ENCODE data around the gene C8B. TPM values are rescaled to one million over a fixed set of nuclear protein-coding genes. Genes with fewer than 3 reads are reported as not detected.

The C8B gene
- polyA plus RNA-seq, 1 donor: 0.06 TPM

- Histone ChIP-seq H3K27me3 (ENCODE audit: control insufficient read depth, insufficient read depth, low read length) (no peaks in the 10 kb centered on the region), H3K4me3 (ENCODE audit: low read length) (no peak overlapping the region), H3K36me3 (ENCODE audit: control insufficient read depth, insufficient read depth, low read length) (no peaks in the 10 kb centered on the region), H3K4me1 (ENCODE audit: control insufficient read depth, insufficient read depth, low read length) (peaks cover 7% of the 10 kb centered on the region), H3K9me3 (ENCODE audit: control insufficient read depth, low read depth, low read length) (no peaks in the 10 kb centered on the region), H3K27ac (ENCODE audit: low read length) (no peak overlapping the region)
- DNase-seq: no peak
- no CpG with 5 or more reads among the region's 1 CpG for WGBS (ENCODE audit: insufficient coverage, low lambda C conversion rate)
Observed at GRCh38 chr1:56921479-56921878, 44.3 kb downstream of the C8B start.

GRCh38 chr1:56920591-56921001, 45.2 kb downstream of the C8B start:
- Histone ChIP-seq H3K27ac (ENCODE audit: low read length) (no peak overlapping the region), H3K36me3 (ENCODE audit: control insufficient read depth, insufficient read depth, low read length) (no peaks in the 10 kb centered on the region), H3K4me3 (ENCODE audit: low read length) (no peak overlapping the region), H3K27me3 (ENCODE audit: control insufficient read depth, insufficient read depth, low read length) (no peaks in the 10 kb centered on the region), H3K9me3 (ENCODE audit: control insufficient read depth, low read depth, low read length) (no peaks in the 10 kb centered on the region), H3K4me1 (ENCODE audit: control insufficient read depth, insufficient read depth, low read length) (peaks cover 7% of the 10 kb centered on the region)
- no CpG with 5 or more reads among the region's 2 CpGs for WGBS (ENCODE audit: insufficient coverage, low lambda C conversion rate)
- no peak for DNase-seq

- no peaks in the 10 kb centered on the region for H3K36me3 ChIP-seq (ENCODE audit: control insufficient read depth, insufficient read depth, low read length)
- H3K27me3 ChIP-seq (ENCODE audit: control insufficient read depth, insufficient read depth, low read length): no peaks in the 10 kb centered on the region
- no peaks in the 10 kb centered on the region for H3K9me3 ChIP-seq (ENCODE audit: control insufficient read depth, low read depth, low read length)
- no CpG with 5 or more reads among the region's 5 CpGs for WGBS (ENCODE audit: insufficient coverage, low lambda C conversion rate)
- H3K4me3 ChIP-seq (ENCODE audit: low read length): no peak overlapping the region
- no peak overlapping the region for H3K27ac ChIP-seq (ENCODE audit: low read length)
- H3K4me1 ChIP-seq (ENCODE audit: control insufficient read depth, insufficient read depth, low read length): peaks cover 7% of the 10 kb centered on the region
- no peak for DNase-seq
Observed at GRCh38 chr1:56917356-56917755, 48.5 kb downstream of the C8B start.

DNA sequence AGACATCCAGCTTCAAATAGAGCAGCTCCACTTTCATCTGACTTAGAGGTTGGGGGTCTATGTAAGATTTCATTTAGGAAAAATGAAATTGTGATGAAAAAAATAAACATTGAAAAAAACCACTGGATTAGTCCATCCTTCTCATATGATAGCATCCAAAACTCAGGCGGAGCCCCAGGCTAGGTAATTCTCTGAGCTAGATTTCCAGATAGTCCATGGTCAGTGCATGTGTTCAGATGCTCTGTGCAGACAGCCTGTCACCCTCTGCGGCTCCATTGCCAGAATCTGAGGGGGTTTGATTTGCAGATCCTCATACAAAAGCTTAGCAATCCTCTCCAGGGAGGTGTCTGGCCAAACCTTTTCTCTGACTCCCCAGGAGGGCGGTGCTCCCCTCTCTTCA, 49.2 kb downstream of the C8B start:
- DNase-seq: no peak
- H3K36me3 ChIP-seq (ENCODE audit: control insufficient read depth, insufficient read depth, low read length): no peaks in the 10 kb centered on the region
- H3K9me3 ChIP-seq (ENCODE audit: control insufficient read depth, low read depth, low read length): no peaks in the 10 kb centered on the region
- peaks cover 9% of the 10 kb centered on the region for H3K4me1 ChIP-seq (ENCODE audit: control insufficient read depth, insufficient read depth, low read length)
- H3K27ac ChIP-seq (ENCODE audit: low read length): no peak overlapping the region
- no CpG with 5 or more reads among the region's 3 CpGs for WGBS (ENCODE audit: insufficient coverage, low lambda C conversion rate)
- no peak overlapping the region for H3K4me3 ChIP-seq (ENCODE audit: low read length)
- H3K27me3 ChIP-seq (ENCODE audit: control insufficient read depth, insufficient read depth, low read length): no peaks in the 10 kb centered on the region

- peak in 1 of 2 donors; percentile 57 for DNase-seq
- Histone ChIP-seq H3K36me3 (ENCODE audit: control insufficient read depth, insufficient read depth, low read length) (no peaks in the 10 kb centered on the region), H3K9me3 (ENCODE audit: control insufficient read depth, low read depth, low read length) (no peaks in the 10 kb centered on the region), H3K27ac (ENCODE audit: low read length) (no peak overlapping the region), H3K4me3 (ENCODE audit: low read length) (no peak overlapping the region), H3K4me1 (ENCODE audit: control insufficient read depth, insufficient read depth, low read length) (peaks cover 14% of the 10 kb centered on the region), H3K27me3 (ENCODE audit: control insufficient read depth, insufficient read depth, low read length) (no peaks in the 10 kb centered on the region)
- WGBS (ENCODE audit: insufficient coverage, low lambda C conversion rate): no CpG with 5 or more reads among the region's 4 CpGs
Observed at GRCh38 chr1:56915960-56916359, 49.9 kb downstream of the C8B start.

GRCh38 chr1:56912325-56912724, 53.5 kb downstream of the C8B start:
- Histone ChIP-seq H3K9me3 (ENCODE audit: control insufficient read depth, low read depth, low read length) (no peaks in the 10 kb centered on the region), H3K27me3 (ENCODE audit: control insufficient read depth, insufficient read depth, low read length) (no peaks in the 10 kb centered on the region), H3K4me3 (ENCODE audit: low read length) (no peak overlapping the region), H3K36me3 (ENCODE audit: control insufficient read depth, insufficient read depth, low read length) (no peaks in the 10 kb centered on the region), H3K27ac (ENCODE audit: low read length) (no peak overlapping the region), H3K4me1 (ENCODE audit: control insufficient read depth, insufficient read depth, low read length) (peaks cover 33% of the 10 kb centered on the region)
- no peak for DNase-seq
- whole genome bisulfite sequencing (ENCODE audit: insufficient coverage, low lambda C conversion rate): no CpG with 5 or more reads among the region's 12 CpGs

DNA sequence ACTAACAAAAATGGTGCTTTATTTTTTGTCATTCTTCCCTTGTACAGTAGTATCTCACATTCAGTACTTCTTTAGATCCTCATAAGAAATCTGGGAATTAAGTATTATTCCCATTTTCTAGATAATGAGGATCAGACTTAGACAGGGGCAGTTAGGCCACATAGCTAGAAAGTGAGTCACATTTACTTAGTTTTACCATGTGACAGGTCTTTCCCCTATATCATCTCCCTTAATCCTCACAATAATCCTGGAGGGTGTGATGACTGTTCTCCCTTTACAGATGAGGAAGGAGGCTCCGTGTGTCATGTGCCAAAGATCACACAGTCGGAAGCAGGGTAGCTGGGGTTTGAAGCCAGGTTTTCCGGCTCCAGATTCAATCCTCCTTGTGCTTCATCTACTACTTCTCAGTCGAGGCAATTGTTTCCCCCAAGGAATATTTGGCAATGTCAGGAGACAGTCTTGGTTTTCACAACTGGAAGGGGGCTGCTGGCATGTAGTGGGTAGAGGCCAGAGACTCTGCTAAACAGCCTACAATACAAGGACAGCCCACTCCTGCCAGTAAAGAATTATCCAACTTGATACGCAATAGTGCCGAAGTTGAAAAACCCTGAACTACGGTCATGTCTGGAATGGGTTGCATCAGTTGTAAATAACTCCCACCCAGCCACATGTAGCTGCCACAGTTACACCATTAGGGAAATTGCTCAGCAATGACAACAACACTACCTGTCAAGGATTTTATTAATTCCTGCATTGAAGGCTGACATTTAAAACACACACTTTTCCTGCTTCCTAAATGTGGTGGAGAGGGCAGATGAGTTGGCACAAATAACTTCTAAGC, 54.5 kb downstream of the C8B start:
- Histone ChIP-seq H3K4me1 (ENCODE audit: control insufficient read depth, insufficient read depth, low read length) (peaks cover 34% of the 10 kb centered on the region), H3K9me3 (ENCODE audit: control insufficient read depth, low read depth, low read length) (no peaks in the 10 kb centered on the region), H3K27me3 (ENCODE audit: control insufficient read depth, insufficient read depth, low read length) (no peaks in the 10 kb centered on the region), H3K4me3 (ENCODE audit: low read length) (no peak overlapping the region), H3K36me3 (ENCODE audit: control insufficient read depth, insufficient read depth, low read length) (no peaks in the 10 kb centered on the region), H3K27ac (ENCODE audit: low read length) (peak overlapping the region; percentile 66)
- DNase-seq: peak; percentile 49 to 84
- WGBS (ENCODE audit: insufficient coverage, low lambda C conversion rate): no CpG with 5 or more reads among the region's 7 CpGs

DNA sequence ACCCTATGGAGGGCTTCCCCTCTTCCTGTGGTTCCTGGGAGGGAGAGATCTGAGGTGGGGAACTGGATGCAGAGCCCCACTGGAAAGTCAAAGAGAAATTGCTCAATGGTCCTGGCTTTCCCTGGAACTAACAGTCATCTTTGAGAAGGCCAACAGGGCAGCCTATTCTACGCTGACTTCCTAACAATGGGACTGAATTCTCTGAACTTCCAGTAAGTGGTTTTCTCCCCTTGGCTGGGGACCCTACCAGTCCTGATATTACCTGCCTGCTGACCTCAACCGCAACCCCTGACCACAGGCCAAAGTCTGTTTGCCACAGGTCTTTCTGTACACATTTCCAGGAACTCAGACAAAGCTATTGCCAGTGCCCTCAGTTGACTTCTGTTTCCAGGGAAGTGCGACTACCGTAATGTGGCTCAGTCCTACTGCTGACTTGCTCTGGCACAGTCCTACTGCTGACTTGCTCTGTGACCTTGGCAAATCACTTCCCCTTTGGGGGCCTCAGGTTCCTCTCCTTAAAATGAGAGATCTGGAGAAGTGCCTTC, 55.3 kb downstream of the C8B start:
- peaks cover 41% of the 10 kb centered on the region for H3K4me1 ChIP-seq (ENCODE audit: control insufficient read depth, insufficient read depth, low read length)
- H3K4me3 ChIP-seq (ENCODE audit: low read length): no peak overlapping the region
- H3K9me3 ChIP-seq (ENCODE audit: control insufficient read depth, low read depth, low read length): no peaks in the 10 kb centered on the region
- peak overlapping the region; percentile 66 for H3K27ac ChIP-seq (ENCODE audit: low read length)
- H3K36me3 ChIP-seq (ENCODE audit: control insufficient read depth, insufficient read depth, low read length): no peaks in the 10 kb centered on the region
- DNase-seq: peak; percentile 60 to 85
- WGBS (ENCODE audit: insufficient coverage, low lambda C conversion rate): no CpG with 5 or more reads among the region's 4 CpGs
- no peaks in the 10 kb centered on the region for H3K27me3 ChIP-seq (ENCODE audit: control insufficient read depth, insufficient read depth, low read length)

- H3K4me3 ChIP-seq (ENCODE audit: low read length): no peak overlapping the region
- DNase-seq: peak; percentile 78 to 92
- WGBS (ENCODE audit: insufficient coverage, low lambda C conversion rate): no CpG with 5 or more reads among the region's 1 CpG
- no peaks in the 10 kb centered on the region for H3K9me3 ChIP-seq (ENCODE audit: control insufficient read depth, low read depth, low read length)
- no peaks in the 10 kb centered on the region for H3K36me3 ChIP-seq (ENCODE audit: control insufficient read depth, insufficient read depth, low read length)
- peak overlapping the region; percentile 75 for H3K27ac ChIP-seq (ENCODE audit: low read length)
- H3K4me1 ChIP-seq (ENCODE audit: control insufficient read depth, insufficient read depth, low read length): peaks cover 44% of the 10 kb centered on the region
- no peaks in the 10 kb centered on the region for H3K27me3 ChIP-seq (ENCODE audit: control insufficient read depth, insufficient read depth, low read length)
Observed at GRCh38 chr1:56908619-56909221, 57.1 kb downstream of the C8B start.

- Histone ChIP-seq H3K36me3 (ENCODE audit: control insufficient read depth, insufficient read depth, low read length) (no peaks in the 10 kb centered on the region), H3K27me3 (ENCODE audit: control insufficient read depth, insufficient read depth, low read length) (no peaks in the 10 kb centered on the region), H3K4me3 (ENCODE audit: low read length) (no peak overlapping the region), H3K9me3 (ENCODE audit: control insufficient read depth, low read depth, low read length) (no peaks in the 10 kb centered on the region), H3K4me1 (ENCODE audit: control insufficient read depth, insufficient read depth, low read length) (peaks cover 43% of the 10 kb centered on the region), H3K27ac (ENCODE audit: low read length) (peak overlapping the region; percentile 42)
- peak in 1 of 2 donors; percentile 49 for DNase-seq
- WGBS (ENCODE audit: insufficient coverage, low lambda C conversion rate): no CpG with 5 or more reads among the region's 3 CpGs
Observed at GRCh38 chr1:56905667-56906066, 60.1 kb downstream of the C8B start.
